Measurements from ENCODE around the gene SLC31A1.

GRCh38 chr9:113185271-113185670, 36.1 kb upstream of the SLC31A1 start:
- TF ChIP-seq CTCF (IDR thresholded peaks at IDR 0.05 in 4 of 5, conservative IDR thresholded peaks at IDR 0.05 in 1 of 5) (no peak), POLR2A (IDR thresholded peaks at IDR 0.05) (no peak)
